Neural progenitor cell (in vitro differentiated cells): ENCODE results near the gene NR3C2. TPM values are rescaled to one million over a fixed set of nuclear protein-coding genes. Genes with fewer than 3 reads are reported as not detected.

ENCODE experiments used
- DNase-seq: peaks from one replicate; pipeline ENCODE4 v3.0.0-alpha.2; 2016; ENCODE audit warnings: low spot score
- H2AFZ ChIP-seq: fragments of 200-600 bp; sonication (generic); replicated peaks from 2 replicates; pipeline ENCODE4 v1.6.1; 2016; ENCODE audit warnings: antibody characterized with exemption
- H3F3A ChIP-seq: fragments of 200-600 bp; sonication (generic); 2 replicates; pipeline ENCODE4 v1.6.1; 2016; ENCODE audit warnings: antibody characterized with exemption, low read depth
- H3K27ac ChIP-seq: fragments of 200-600 bp; sonication (generic); 2 replicates; pipeline ENCODE4 v1.5.1; 2016; ENCODE audit warnings: mild to moderate bottlenecking
- H3K27me3 ChIP-seq: fragments of 200-600 bp; sonication (generic); 2 replicates; pipeline ENCODE4 v1.6.1; 2016; ENCODE audit warnings: mild to moderate bottlenecking, moderate library complexity
- H3K36me3 ChIP-seq: fragments of 200-600 bp; sonication (generic); 2 replicates; pipeline ENCODE4 v1.5.1; 2016
- H3K4me1 ChIP-seq: fragments of 200-600 bp; sonication (generic); 2 replicates; pipeline ENCODE4 v1.6.1; 2016; ENCODE audit warnings: mixed run types
- H3K4me2 ChIP-seq: fragments of 200-600 bp; sonication (generic); 2 replicates; pipeline ENCODE4 v1.6.1; 2016
- H3K4me3 ChIP-seq: fragments of 200-600 bp; sonication (generic); 2 replicates; pipeline ENCODE4 v1.5.1; 2016
- H3K79me2 ChIP-seq: fragments of 200-600 bp; sonication (generic); 2 replicates; pipeline ENCODE4 v1.6.1; 2016; ENCODE audit warnings: low read depth
- H3K9ac ChIP-seq: fragments of 200-600 bp; sonication (generic); 2 replicates; pipeline ENCODE4 v1.6.1; 2016
- H3K9me3 ChIP-seq: fragments of 200-600 bp; sonication (generic); 2 replicates; pipeline ENCODE4 v1.5.1; 2016; ENCODE audit warnings: low read depth
- H4K20me1 ChIP-seq: fragments of 200-600 bp; sonication (generic); 2 replicates; pipeline ENCODE4 v1.6.1; 2016; ENCODE audit warnings: low read depth
- H3K27ac Mint-ChIP-seq: 3 replicates; pipeline ENCODE4 v1.8.0; 2021; ENCODE audit warnings: mixed read lengths
- H3K27me3 Mint-ChIP-seq: 2 replicates; pipeline ENCODE4 v1.8.0; 2022; ENCODE audit warnings: low read depth, mild to moderate bottlenecking, inconsistent platforms, moderate library complexity, mixed read lengths; ENCODE audit not compliant: insufficient read depth
- H3K36me3 Mint-ChIP-seq: 3 replicates; pipeline ENCODE4 v1.8.0; 2021; ENCODE audit warnings: mixed read lengths
- H3K4me1 Mint-ChIP-seq: 3 replicates; pipeline ENCODE4 v1.8.0; 2021; ENCODE audit warnings: mixed read lengths
- H3K4me3 Mint-ChIP-seq: 3 replicates; pipeline ENCODE4 v1.8.0; 2021; ENCODE audit warnings: mild to moderate bottlenecking, moderate library complexity, mixed read lengths
- H3K9me3 Mint-ChIP-seq: 3 replicates; pipeline ENCODE4 v1.8.0; 2020; ENCODE audit warnings: mixed read lengths
- EZH2 ChIP-seq: fragments of 200-600 bp; sonication (generic); IDR thresholded peaks from 2 replicates; pipeline ENCODE4 v1.6.1; 2017; ENCODE audit warnings: antibody characterized with exemption, mild to moderate bottlenecking, moderate library complexity
- EZH2phosphoT487 ChIP-seq: fragments of 200-600 bp; sonication (generic); IDR thresholded peaks from 2 replicates; pipeline ENCODE4 v1.6.1; 2017; ENCODE audit warnings: antibody characterized with exemption
- total RNA-seq: library from RNA; depleted of rRNA; stranded (reverse); fragments of >200 nt; gene quantifications from 2 replicates; pipeline ENCODE4 v1.2.3, GENCODE V29; 2015; ENCODE audit warnings: low replicate concordance
- TF ChIP-seq, protein P1 (sequence below): fragments of 200-600 bp; sonication (generic); IDR thresholded peaks from 2 replicates; pipeline ENCODE4 v1.5.1; 2017; ENCODE audit warnings: antibody characterized with exemption, mild to moderate bottlenecking

Gene NR3C2
- total RNA-seq, 1 donor from 2014 or later = 0.73 TPM

DNA sequence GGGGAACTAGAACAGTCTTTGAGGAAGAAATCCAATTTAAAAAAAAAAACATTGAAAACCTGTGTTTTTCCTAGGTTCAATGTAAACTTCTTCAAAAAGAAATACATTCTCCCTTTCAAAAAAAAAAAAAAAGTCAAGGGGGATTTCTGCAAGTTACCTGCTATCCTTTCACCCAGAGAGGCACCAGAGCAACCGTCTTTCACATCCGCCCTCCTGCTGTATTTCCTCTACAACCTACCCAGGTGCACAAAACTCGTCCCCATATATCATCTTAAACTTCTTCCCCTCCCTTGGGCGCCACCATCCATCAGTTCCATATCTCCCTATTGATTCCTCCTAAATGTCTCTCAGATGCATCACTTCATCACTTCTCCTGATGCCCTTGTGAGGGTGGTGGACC, 74.5 kb downstream of the NR3C2 start:
- Mint-ChIP-seq H3K4me1 (peaks cover 3% of the 10 kb centered on the region), H3K36me3 (no peaks in the 10 kb centered on the region), H3K27me3 (peaks cover 2% of the 10 kb centered on the region), H3K9me3 (no peaks in the 10 kb centered on the region), H3K27ac (no peak overlapping the region), H3K4me3 (no peak overlapping the region)
- Histone ChIP-seq H3K79me2 (no peaks in the 10 kb centered on the region), H4K20me1 (no peaks in the 10 kb centered on the region), H3K4me2 (no peak overlapping the region), H3K9ac (no peak overlapping the region), H3K4me1 (no peaks in the 10 kb centered on the region), H2AFZ (no peak overlapping the region), H3K27ac (no peak overlapping the region), H3K4me3 (no peak overlapping the region), H3K9me3 (no peaks in the 10 kb centered on the region), H3K27me3 (no peaks in the 10 kb centered on the region), H3K36me3 (no peaks in the 10 kb centered on the region), H3F3A (no peaks in the 10 kb centered on the region)
- no peak for DNase-seq
- TF ChIP-seq EZH2phosphoT487 = no peak

DNA sequence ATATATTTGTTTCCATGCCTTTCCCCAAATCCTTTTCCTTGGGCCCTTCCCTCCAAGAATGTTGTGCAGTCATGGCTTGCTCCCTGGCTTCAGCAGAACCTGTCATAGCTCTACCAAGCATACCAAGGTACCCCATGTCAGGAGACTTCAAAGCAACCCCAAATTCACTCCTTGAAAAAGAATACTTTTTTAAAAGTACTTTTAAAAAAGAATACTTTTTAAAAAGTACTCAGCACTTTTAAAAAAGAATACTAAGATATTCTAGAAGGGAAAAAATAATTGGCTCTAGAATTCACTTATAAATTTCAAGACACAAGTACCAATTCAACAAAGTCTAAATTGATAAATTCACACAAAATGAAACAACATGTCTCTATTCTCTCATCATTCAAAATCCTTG, 76.0 kb downstream of the NR3C2 start:
- TF ChIP-seq, protein P1, sequence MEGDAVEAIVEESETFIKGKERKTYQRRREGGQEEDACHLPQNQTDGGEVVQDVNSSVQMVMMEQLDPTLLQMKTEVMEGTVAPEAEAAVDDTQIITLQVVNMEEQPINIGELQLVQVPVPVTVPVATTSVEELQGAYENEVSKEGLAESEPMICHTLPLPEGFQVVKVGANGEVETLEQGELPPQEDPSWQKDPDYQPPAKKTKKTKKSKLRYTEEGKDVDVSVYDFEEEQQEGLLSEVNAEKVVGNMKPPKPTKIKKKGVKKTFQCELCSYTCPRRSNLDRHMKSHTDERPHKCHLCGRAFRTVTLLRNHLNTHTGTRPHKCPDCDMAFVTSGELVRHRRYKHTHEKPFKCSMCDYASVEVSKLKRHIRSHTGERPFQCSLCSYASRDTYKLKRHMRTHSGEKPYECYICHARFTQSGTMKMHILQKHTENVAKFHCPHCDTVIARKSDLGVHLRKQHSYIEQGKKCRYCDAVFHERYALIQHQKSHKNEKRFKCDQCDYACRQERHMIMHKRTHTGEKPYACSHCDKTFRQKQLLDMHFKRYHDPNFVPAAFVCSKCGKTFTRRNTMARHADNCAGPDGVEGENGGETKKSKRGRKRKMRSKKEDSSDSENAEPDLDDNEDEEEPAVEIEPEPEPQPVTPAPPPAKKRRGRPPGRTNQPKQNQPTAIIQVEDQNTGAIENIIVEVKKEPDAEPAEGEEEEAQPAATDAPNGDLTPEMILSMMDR = no peak
- no peak for TF ChIP-seq EZH2phosphoT487
- TF ChIP-seq EZH2 = no peak
- H3K27ac Mint-ChIP-seq = no peak overlapping the region
- Histone ChIP-seq H3F3A (no peaks in the 10 kb centered on the region), H3K4me1 (no peaks in the 10 kb centered on the region), H3K4me2 (no peak overlapping the region), H3K36me3 (no peaks in the 10 kb centered on the region), H3K9me3 (no peaks in the 10 kb centered on the region), H3K27me3 (no peaks in the 10 kb centered on the region), H3K9ac (no peak overlapping the region), H4K20me1 (no peaks in the 10 kb centered on the region), H3K4me3 (no peak overlapping the region), H2AFZ (no peak overlapping the region), H3K79me2 (no peaks in the 10 kb centered on the region), H3K27ac (no peak overlapping the region)
- no peaks in the 10 kb centered on the region for H3K9me3 Mint-ChIP-seq
- H3K4me3 Mint-ChIP-seq = no peak overlapping the region
- H3K36me3 Mint-ChIP-seq = no peaks in the 10 kb centered on the region
- H3K27me3 Mint-ChIP-seq = peaks cover 2% of the 10 kb centered on the region
- H3K4me1 Mint-ChIP-seq = peaks cover 3% of the 10 kb centered on the region
- no peak for DNase-seq

DNA sequence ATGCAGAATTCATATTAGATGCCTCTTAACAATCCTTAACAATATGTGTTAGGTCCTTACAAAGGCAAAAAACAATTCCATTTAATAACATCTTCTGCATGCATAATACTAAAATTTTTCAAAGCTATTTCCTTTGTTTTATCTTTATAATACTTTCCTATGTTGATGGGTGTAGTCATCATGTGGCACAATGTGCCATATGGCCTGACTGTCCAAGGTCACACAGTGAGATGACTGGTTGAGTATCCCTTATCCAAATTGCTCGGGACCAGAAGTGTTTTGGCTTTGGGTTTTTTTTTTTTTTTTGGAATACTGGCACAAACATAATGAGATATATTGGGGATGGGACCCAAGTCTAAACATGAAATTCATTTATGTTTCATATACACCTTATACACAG, 77.7 kb downstream of the NR3C2 start:
- no peaks in the 10 kb centered on the region for H3K27me3 Mint-ChIP-seq
- no peaks in the 10 kb centered on the region for H3K4me1 ChIP-seq
- H3K4me3 ChIP-seq = no peak overlapping the region
- no peaks in the 10 kb centered on the region for H3K36me3 Mint-ChIP-seq
- H3K27ac Mint-ChIP-seq = no peak overlapping the region
- H4K20me1 ChIP-seq = no peaks in the 10 kb centered on the region
- no peak overlapping the region for H3K27ac ChIP-seq
- H3K4me3 Mint-ChIP-seq = no peak overlapping the region
- H3K9me3 ChIP-seq = no peaks in the 10 kb centered on the region
- no peaks in the 10 kb centered on the region for H3K36me3 ChIP-seq
- no peak for DNase-seq
- no peaks in the 10 kb centered on the region for H3K27me3 ChIP-seq
- no peak overlapping the region for H2AFZ ChIP-seq
- no peaks in the 10 kb centered on the region for H3K79me2 ChIP-seq
- TF ChIP-seq EZH2 (no peak), EZH2phosphoT487 (no peak)
- TF ChIP-seq, protein P1 = no peak
- H3F3A ChIP-seq = no peaks in the 10 kb centered on the region
- H3K9ac ChIP-seq = no peak overlapping the region
- H3K9me3 Mint-ChIP-seq = no peaks in the 10 kb centered on the region
- peaks cover 3% of the 10 kb centered on the region for H3K4me1 Mint-ChIP-seq
- no peak overlapping the region for H3K4me2 ChIP-seq

DNA sequence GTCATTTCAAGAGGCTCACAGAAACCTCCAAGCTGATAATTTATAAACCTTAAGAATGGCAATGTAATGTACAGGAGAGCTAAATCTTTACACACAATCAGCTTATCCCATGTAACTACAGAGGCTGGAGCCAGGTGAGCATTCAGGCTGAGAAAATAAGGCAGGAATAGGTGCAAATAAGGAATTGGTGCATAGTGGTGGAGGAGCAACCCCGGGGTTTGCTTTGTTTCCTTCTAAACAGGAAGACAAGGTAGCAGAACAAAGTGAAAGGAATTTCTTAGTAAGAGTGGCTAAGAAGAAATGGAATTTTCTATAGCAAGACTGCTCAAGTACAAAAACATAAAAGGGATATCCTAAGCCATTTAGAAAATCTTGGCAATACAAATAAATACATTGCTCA, 82.4 kb downstream of the NR3C2 start:
- no peak overlapping the region for H3K9ac ChIP-seq
- Mint-ChIP-seq H3K4me3 (no peak overlapping the region), H3K27me3 (peaks cover 2% of the 10 kb centered on the region), H3K4me1 (no peaks in the 10 kb centered on the region), H3K9me3 (no peaks in the 10 kb centered on the region), H3K36me3 (no peaks in the 10 kb centered on the region), H3K27ac (no peak overlapping the region)
- no peaks in the 10 kb centered on the region for H3K79me2 ChIP-seq
- H4K20me1 ChIP-seq = no peaks in the 10 kb centered on the region
- H2AFZ ChIP-seq = no peak overlapping the region
- H3K27ac ChIP-seq = no peak overlapping the region
- no peaks in the 10 kb centered on the region for H3K9me3 ChIP-seq
- no peak overlapping the region for H3K4me3 ChIP-seq
- no peak overlapping the region for H3K4me2 ChIP-seq
- DNase-seq = no peak
- no peaks in the 10 kb centered on the region for H3F3A ChIP-seq
- no peaks in the 10 kb centered on the region for H3K36me3 ChIP-seq
- H3K4me1 ChIP-seq = no peaks in the 10 kb centered on the region
- TF ChIP-seq, protein P1 = no peak
- TF ChIP-seq EZH2 = no peak
- no peak for TF ChIP-seq EZH2phosphoT487
- H3K27me3 ChIP-seq = no peaks in the 10 kb centered on the region
